OCI-LY3 (cell line): ENCODE results near the gene ZBTB7C.

Source experiments
- H2AFZ ChIP-seq: fragments of 200-600, 300-600 bp; shearing (Covaris generic); 2 replicates; pipeline ENCODE4 v1.6.0; 2014; ENCODE audit warnings: antibody characterized with exemption, low read depth, low read length
- H3K27ac ChIP-seq: fragments of 200-600, 300-600 bp; sonication (generic); 2 replicates; pipeline ENCODE4 v1.5.1; 2014; ENCODE audit warnings: mild to moderate bottlenecking, low read length, moderate library complexity, mixed read lengths
- H3K27me3 ChIP-seq: fragments of 200-600, 300-600 bp; sonication (generic); 2 replicates; pipeline ENCODE4 v1.6.1; 2014; ENCODE audit warnings: low read depth, low read length, mixed read lengths
- H3K36me3 ChIP-seq: fragments of 200-600, 300-600 bp; sonication (generic); replicated peaks from 2 replicates; pipeline ENCODE3; 2014; ENCODE audit warnings: low read depth, low read length, mixed read lengths
- H3K4me1 ChIP-seq: fragments of 300-600, 200-600 bp; sonication (generic); 2 replicates; pipeline ENCODE4 v1.6.1; 2014; ENCODE audit warnings: low read length, mixed read lengths
- H3K4me2 ChIP-seq: fragments of 200-600, 300-600 bp; sonication (generic); 2 replicates; pipeline ENCODE4 v1.6.1; 2014; ENCODE audit warnings: low read length, mixed read lengths
- H3K4me3 ChIP-seq: fragments of 300-600, 200-600 bp; sonication (generic); 2 replicates; pipeline ENCODE4 v1.5.1; 2014; ENCODE audit warnings: antibody characterized with exemption, mild to moderate bottlenecking, low read length, moderate library complexity
- H3K79me2 ChIP-seq: fragments of 300-600, 200-600 bp; shearing (Covaris generic); 2 replicates; pipeline ENCODE4 v1.6.1; 2014; ENCODE audit warnings: mild to moderate bottlenecking, low read length, mixed read lengths
- H3K9ac ChIP-seq: fragments of 300-600, 200-600 bp; shearing (Covaris generic); 2 replicates; pipeline ENCODE4 v1.6.0; 2014; ENCODE audit warnings: mild to moderate bottlenecking, low read length, moderate library complexity
- H3K9me3 ChIP-seq: fragments of 200-600, 300-600 bp; shearing (Covaris generic); 2 replicates; pipeline ENCODE4 v1.6.1; 2014; ENCODE audit warnings: low read length, mixed read lengths; ENCODE audit not compliant: insufficient read depth
- H4K20me1 ChIP-seq: fragments of 200-600, 300-600 bp; sonication (generic); 2 replicates; pipeline ENCODE4 v1.6.1; 2016; ENCODE audit warnings: low read length, mixed read lengths; ENCODE audit not compliant: insufficient read depth
- CTCF ChIP-seq: fragments of 200-600, 300-600 bp; sonication (generic); IDR thresholded peaks from 2 replicates; pipeline ENCODE4 v1.5.1; 2014; ENCODE audit warnings: antibody characterized with exemption, low read length, low read depth
- EZH2phosphoT487 ChIP-seq: fragments of 200-600 bp; shearing (Covaris generic); IDR thresholded peaks from 2 replicates; pipeline ENCODE4 v1.6.1; 2018; ENCODE audit warnings: antibody characterized with exemption, mixed run types, low read depth

The ZBTB7C gene

GRCh38 chr18:48347756-48348326 lies 61.3 kb downstream of the ZBTB7C start:
- Histone ChIP-seq H3K4me2 (no peak overlapping the region), H3K36me3 (no peaks in the 10 kb centered on the region), H3K4me1 (no peaks in the 10 kb centered on the region), H3K4me3 (no peak overlapping the region), H4K20me1 (no peaks in the 10 kb centered on the region), H3K9me3 (no peaks in the 10 kb centered on the region), H3K27ac (no peak overlapping the region), H3K27me3 (peaks cover 48% of the 10 kb centered on the region), H3K9ac (no peak overlapping the region), H2AFZ (no peak overlapping the region), H3K79me2 (no peaks in the 10 kb centered on the region)
- TF ChIP-seq EZH2phosphoT487 (no peak), CTCF (no peak)

GRCh38 chr18:48345596-48345995 lies 63.6 kb downstream of the ZBTB7C start:
- Histone ChIP-seq H3K9ac (no peak overlapping the region), H4K20me1 (no peaks in the 10 kb centered on the region), H3K4me2 (no peak overlapping the region), H3K36me3 (no peaks in the 10 kb centered on the region), H3K4me3 (no peak overlapping the region), H3K4me1 (no peaks in the 10 kb centered on the region), H2AFZ (no peak overlapping the region), H3K9me3 (no peaks in the 10 kb centered on the region), H3K27me3 (peaks cover 49% of the 10 kb centered on the region), H3K27ac (no peak overlapping the region), H3K79me2 (no peaks in the 10 kb centered on the region)
- TF ChIP-seq EZH2phosphoT487 (no peak), CTCF (peak; percentile 65)

DNA sequence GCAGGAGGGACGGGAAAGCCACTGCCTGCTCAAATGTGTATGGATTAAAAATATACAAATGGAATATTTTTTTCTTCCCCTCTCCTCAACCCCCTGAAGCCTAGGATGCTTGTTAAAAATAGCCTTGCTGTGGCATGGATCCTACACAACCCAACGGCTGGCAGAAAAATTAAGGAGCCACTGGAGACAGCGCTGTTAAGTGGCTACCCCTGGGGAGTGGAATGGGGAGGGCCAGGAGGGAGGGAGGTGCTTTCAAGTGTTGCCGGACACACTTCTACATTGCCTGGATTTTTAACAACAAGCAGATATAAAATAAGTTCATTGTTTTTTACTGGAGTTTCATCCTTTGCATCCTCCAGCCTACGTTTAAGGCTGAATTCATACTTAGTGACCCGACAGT lies 66.6 kb downstream of the ZBTB7C start:
- Histone ChIP-seq H3K4me2 (no peak overlapping the region), H3K9me3 (no peaks in the 10 kb centered on the region), H2AFZ (no peak overlapping the region), H4K20me1 (no peaks in the 10 kb centered on the region), H3K4me3 (no peak overlapping the region), H3K79me2 (no peaks in the 10 kb centered on the region), H3K4me1 (no peaks in the 10 kb centered on the region), H3K27ac (no peak overlapping the region), H3K36me3 (no peaks in the 10 kb centered on the region), H3K9ac (no peak overlapping the region), H3K27me3 (peaks cover 38% of the 10 kb centered on the region)
- no peak for TF ChIP-seq EZH2phosphoT487
- TF ChIP-seq CTCF, result no peak

DNA sequence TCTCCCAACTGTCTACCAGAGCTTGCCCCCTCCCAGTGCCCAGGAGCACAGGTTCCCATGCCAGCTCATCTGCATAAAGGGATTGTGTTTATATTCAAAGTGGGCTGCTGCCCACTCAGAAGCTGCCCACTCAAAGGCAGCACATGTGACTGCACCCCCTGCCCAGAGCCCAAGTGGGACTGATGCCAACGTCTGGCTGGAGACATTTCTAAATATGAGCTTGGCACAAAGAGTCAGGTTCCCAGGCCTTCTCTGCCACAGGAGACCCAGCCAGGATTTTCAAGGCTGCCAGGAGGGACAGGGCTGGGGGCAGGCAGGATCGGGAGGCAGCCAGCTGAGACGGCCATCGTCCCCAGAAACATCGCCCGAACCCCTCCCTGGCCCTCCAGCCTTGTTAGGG lies 67.1 kb downstream of the ZBTB7C start:
- Histone ChIP-seq H3K4me2 (no peak overlapping the region), H3K9ac (no peak overlapping the region), H3K9me3 (no peaks in the 10 kb centered on the region), H3K4me1 (no peaks in the 10 kb centered on the region), H3K79me2 (no peaks in the 10 kb centered on the region), H4K20me1 (no peaks in the 10 kb centered on the region), H2AFZ (no peak overlapping the region), H3K27ac (no peak overlapping the region), H3K36me3 (no peaks in the 10 kb centered on the region), H3K27me3 (peaks cover 36% of the 10 kb centered on the region), H3K4me3 (no peak overlapping the region)
- TF ChIP-seq EZH2phosphoT487, result no peak
- TF ChIP-seq CTCF, result no peak
